Activated T-cell treated with anti-CD3 and anti-CD28 coated beads, Interleukin-2, amount 50 U/mL, for 1 hour (primary cell): Measurements from ENCODE around the gene PRXL2C.
"Not testable (repeated sequence)": the region's sequence is repeated elsewhere in the genome, so short reads cannot be mapped to it uniquely, and the experiment has no call there.

Experiments
- DNase-seq: peaks from one replicate; pipeline ENCODE4 v3.0.0-alpha.2; 2020

PRXL2C gene

DNA sequence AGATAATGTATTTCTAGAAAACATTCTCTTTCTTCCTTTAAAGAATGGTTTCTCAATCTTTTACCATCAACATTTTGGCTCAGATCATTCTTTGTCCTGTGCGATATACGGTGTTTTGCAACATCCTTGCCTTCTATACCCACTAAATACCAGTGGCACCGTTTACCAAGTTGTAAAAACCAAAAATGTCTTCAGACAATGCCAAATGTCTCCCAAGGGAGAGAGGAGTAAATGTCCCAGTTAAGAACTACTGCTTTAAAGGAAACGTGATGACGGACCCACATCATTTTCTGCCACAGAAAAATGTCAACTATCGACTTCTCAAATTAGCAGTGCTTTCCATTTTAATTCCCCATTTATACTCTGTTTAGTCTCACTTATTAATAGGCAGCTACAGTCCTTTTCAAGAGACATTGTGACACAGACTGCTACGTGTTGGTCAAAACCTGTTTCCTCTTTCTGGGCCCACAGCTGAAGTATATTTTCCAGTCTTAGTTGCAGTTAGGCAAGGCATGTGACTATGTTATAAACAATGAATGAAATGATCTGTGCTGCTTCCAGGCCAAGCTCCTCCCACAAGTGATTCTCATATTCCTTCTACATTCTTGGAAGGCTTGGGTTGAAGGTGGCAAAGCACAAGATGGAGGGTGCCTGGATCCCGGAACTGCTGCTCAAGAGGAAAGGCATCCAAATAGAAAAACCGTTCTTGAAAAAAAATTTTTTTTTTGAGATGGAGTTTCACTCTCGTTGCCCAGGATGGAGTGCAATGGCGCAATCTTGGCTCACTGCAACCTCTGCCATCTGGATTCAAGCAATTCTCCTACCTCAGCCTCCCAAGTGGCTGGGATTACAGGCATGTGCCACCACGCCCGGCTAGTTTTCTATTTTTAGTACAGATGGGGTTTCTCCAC, 8.8 kb downstream of the PRXL2C start:
- no peak for DNase-seq

DNA sequence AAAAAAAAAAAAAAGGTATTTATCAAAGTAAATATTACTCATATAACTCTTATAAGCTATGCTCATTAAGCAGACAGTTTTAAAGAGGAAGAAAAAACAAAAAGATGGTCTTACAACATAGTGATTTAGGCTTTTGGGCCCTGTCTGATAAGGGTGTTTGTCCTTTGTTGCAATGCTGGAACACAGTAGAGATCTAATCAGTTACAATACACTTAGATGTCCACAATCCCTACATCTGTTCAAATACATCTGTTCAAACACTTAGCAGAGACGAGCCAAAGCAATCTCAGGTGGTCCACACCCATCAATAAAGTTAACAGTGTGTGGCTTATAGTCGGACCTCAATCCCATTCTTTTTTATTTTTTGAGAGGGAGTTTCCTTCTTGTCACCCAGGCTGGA, 11.0 kb downstream of the PRXL2C start:
- DNase-seq, result no peak

DNA sequence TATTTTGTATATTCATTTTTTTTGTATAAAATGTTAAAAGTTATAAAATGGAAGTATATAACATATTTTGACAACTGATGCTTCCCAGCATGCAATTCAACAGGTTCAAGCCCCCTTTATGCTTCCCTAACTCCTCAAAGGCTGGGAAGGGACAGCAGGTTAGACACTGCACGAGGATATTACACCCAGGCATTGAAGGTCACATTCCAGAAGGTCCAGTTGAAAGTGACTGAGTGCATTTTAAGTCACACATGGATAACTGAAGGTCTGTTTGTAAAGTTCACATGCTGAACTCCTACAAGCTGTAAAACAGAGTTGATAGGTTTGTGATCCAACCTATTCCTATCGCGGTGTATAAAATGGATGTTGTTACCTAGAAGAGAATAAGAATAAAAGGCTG, 13.6 kb downstream of the PRXL2C start:
- no peak for DNase-seq

- no peak for DNase-seq
Measured at GRCh38 chr9:96638606-96639364, 16.3 kb downstream of the PRXL2C start.

GRCh38 chr9:96636368-96636767, 18.7 kb downstream of the PRXL2C start:
- DNase-seq, result no peak

- not testable (repeated sequence) for DNase-seq
Measured at GRCh38 chr9:96633579-96633978, 21.5 kb downstream of the PRXL2C start.

DNA sequence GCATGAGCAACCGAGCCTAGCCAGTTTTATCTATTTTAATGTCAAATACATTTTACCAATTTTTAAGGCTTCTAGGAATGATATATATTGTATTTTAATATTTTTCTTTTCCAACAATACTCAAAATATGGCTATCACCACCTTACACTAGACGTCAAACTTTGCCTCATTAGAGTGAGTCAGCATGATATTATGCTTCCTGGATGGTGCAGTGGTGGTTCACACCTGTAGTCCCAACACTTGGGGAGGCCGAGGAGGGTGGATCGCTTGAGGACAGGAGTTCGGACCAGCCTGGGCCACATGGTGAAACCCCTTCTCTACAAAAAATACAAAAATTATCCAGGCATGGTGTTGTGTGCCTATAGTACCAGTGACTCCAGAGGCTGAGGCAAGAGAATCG, 28.2 kb downstream of the PRXL2C start:
- DNase-seq, result no peak

DNA sequence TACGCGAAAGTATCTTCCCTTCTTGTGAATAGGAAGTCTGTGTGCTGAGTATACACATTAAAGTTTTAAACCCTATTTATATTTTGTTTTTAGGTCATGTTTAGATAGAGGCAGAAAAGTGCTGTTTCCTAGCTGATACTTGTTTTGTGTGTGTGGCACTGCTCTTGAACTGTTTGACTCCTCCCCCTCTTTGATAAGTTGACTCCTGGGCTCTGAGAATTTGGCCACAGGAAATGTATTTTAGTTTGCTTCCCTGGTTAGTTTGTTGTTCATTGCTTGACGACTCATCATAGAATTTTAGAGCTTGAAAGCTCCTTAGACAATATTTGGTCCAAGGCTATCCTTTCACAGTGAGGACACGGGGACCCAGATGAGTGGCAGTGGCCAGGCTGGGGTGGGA, 33.5 kb downstream of the PRXL2C start:
- no peak for DNase-seq

DNA sequence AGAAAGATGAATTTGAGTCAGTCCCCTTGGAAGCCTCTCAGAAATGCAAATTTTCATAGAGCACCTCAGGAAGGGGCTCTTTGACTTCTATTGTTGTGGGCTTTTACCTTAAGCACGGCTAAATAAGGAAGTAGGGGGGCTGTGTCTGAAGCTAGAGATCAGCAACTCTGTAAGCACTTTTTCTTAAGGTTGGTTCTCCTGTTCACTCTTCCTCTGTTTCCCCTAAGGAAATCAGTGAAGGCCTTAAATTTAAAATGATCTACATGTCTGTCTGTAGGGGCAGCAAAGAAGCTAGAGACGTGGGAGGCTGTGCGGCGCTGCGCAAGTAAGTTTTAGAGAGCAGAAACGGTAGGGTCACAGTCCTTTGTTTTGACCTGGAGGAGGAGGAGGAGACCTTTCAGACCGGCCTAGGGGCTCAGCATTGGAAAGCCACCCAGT, 34.3 kb downstream of the PRXL2C start:
- DNase-seq, result no peak

GRCh38 chr9:96620181-96620514, 35.0 kb downstream of the PRXL2C start:
- DNase-seq, result no peak

GRCh38 chr9:96619491-96620180, 35.5 kb downstream of the PRXL2C start, which contains the start of gene CDC14B:
Gene CDC14B (minus strand): TSS chr9:96619843. CDS start chr9:96619378, 465 bp downstream.
- peak; percentile 76 for DNase-seq

- DNase-seq, result no peak
Measured at GRCh38 chr9:96619124-96619465, 36.0 kb downstream of the PRXL2C start.

DNA sequence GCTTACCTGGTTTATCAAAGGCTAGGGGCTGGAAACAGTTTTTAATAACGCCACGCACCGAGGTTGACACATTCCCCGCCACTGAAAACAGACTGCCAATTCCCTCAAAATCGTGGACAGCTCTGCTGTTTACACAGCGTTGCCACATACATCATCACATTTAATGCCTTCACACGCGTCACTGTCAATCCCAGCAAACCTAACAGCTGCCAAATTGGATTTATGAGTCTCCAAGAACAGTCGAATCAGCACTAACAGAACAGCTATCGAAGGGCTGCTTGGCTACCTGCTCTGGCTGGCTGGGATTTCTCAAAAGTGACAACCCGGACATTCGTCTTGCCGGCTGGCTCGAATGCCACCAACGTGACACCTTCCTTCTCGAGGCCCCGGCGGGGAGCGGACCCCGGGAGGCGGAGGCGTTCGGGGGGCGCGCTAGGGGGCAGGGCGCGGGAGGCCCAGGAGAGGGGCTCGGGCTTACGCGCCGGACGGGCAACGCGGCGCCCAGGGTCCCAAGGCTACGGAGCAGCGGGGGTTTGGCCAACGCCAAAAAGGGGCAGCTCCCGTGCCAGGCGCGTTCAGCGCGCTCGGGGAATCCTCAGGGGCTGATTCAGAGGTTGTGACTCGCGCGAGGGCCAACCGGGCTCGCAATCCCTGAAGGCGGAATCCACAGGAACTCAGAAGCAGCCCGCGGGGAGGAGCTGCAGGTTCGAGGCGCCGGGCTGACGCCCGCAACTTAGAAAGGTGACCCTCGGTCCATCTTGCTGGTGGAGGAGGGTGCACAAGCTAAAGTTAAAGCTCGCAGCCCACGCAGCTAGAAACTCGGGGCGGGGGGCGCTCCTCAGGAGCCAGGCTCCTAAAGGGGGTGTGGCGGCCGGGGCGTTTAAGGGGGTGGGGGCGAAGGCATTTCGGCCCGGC, 36.7 kb downstream of the PRXL2C start:
- DNase-seq, result peak; percentile 43

- no peak for DNase-seq
Measured at GRCh38 chr9:96617439-96618185, 37.5 kb downstream of the PRXL2C start.

- no peak for DNase-seq
Measured at GRCh38 chr9:96616817-96617438, 38.2 kb downstream of the PRXL2C start.

- DNase-seq, result no peak
Measured at GRCh38 chr9:96615411-96615810, 39.7 kb downstream of the PRXL2C start.

DNA sequence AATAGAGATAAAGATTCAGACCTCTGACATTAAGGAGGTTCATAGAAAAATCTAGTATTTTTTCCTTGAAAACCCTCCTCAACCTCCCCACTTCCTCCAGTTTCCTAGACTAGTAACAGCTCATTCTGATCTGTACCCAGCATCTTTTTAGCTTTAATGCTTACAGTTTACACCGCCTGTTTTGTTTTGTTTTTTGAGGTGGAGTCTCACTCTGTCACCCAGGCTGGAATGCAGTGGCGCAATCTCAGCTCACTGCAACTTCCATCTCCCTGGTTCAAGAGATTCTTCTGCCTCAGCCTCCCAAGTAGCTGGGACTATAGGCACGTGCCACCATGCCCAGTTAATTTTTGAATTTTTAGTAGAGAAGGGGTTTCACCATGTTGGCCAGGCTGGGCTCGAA, 40.5 kb downstream of the PRXL2C start:
- not testable (repeated sequence) for DNase-seq

DNA sequence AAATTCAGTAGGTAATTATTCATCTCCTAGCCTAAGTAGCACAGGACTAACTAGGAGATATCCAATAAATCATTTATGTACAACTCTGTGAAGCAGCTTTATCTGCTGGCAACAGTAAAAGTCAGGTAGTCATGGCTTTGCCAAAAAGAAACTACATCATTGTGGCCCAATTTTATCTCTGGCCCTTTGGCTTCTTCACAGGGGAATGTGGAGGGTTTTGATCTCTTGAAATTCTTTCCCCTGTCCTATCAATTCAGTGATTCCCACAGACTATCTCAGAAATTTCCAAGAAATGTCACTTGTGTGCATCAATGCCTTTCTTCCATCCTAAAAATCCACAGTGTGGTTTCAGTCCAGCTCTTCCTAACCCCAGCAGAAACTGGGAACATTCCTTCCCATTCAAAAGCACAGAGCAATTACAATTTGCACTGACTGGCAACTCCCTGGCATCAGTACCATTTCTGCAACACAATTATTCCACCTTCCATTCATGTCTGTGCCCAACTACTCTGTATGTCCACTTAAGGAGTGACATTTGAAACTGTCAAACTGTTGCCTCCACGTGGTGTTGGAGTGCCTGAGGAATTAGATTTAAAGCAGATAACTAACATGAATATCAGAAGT, 42.0 kb downstream of the PRXL2C start:
- DNase-seq, result no peak

DNA sequence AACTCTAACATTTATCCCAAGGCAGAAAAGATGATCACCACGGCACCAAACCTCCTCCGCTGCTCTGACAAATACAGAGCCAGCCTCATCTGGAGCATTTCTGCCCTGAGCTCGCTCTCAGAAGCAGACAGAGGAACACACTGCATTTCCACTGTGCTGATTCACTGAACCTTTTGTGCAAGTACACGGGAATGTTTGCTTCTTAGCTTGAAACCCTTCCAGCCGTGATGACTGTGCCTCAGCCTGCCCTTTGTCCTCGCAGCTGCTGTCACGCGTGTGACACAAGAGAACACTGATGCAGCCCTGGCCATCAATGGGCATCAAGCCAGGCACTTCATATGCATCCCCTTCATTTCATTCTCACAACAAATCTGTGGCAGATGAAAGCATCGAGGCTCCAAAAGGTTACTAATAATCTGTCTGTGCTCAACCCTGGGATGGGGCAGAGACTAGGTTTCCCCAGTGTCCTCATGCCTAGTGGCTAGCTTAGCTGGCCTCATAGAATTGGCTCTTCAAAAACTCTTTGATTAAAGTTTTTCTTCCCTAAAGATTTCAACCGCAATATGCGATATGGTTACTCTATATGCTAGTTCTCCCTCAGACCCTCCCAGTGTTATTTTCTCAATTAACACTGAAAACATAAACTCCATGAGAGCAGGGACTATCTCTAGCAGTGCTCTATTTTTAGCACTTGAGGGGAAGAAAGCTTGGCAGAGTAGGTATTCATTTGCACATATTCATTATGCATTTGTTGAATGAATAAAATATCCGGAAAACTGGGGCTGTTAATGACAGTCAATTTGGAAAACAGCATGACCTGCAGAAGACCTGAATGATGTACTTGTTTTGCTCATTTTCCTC, 42.8 kb downstream of the PRXL2C start:
- DNase-seq, result no peak

GRCh38 chr9:96611302-96611701, 43.8 kb downstream of the PRXL2C start:
- no peak for DNase-seq
